Measurements from ENCODE around the gene NUP50.
A peak's percentile ranks its signal among the peaks of the same experiment; 100 is the strongest.

NUP50 gene

GRCh38 chr22:45233827-45234226, 70.1 kb downstream of the NUP50 start:
- DNase-seq, result no peak

GRCh38 chr22:45235101-45235777, 71.5 kb downstream of the NUP50 start:
- peak; percentile 15 for DNase-seq

GRCh38 chr22:45235851-45236342, 72.2 kb downstream of the NUP50 start:
- no peak for DNase-seq

- no peak for DNase-seq
These were observed 73.6 kb downstream of the NUP50 start for GRCh38 chr22:45237065-45237990.

All from CD4-positive, alpha-beta T cell treated with Interleukin-17A for 1 hour (primary cell).